Measurements from ENCODE around the gene RAB3C.

The RAB3C gene

GRCh38 chr5:58737671-58738070, 154.8 kb downstream of the RAB3C start:
- DNase-seq, result no peak

DNA sequence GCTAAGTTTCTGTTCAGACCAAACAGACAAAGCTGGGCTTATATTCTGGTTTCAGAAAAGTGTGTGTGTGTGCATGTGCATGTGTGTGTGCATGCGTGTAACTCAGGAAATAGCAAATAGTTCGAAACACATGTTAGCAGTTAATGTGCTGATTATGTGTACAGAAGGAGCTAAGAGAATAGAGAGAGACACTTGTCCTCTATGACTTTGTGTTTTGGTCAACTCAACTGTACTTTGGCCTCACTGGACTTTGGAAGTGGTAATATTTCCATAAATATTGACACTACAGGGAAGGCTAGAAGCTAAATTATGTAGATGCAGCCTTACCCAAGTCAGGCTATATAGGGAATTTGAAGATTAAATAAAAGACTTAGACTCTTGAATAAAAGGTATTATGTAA, 155.5 kb downstream of the RAB3C start:
- DNase-seq, result no peak

- DNase-seq, result no peak
Observed at GRCh38 chr5:58739051-58739450, 156.2 kb downstream of the RAB3C start.

DNA sequence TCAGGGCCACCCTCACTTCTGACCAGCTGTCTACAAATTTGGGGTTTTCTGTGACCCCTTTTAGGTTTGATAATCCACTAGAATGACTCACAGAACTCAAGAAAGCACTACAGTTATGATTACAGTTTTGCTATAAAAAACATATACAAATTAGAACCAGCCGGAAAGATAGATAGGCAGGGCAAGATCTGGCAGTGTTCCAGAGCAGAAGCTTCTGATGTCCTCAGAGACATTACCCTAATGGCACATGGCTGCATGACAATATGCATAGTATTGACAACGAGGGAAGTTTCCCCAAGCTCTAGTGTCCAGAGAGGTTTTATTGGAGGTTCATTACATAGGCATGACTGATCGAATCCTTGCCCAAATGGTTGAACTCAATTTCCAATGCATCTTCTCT, 158.1 kb downstream of the RAB3C start:
- DNase-seq, result no peak

DNA sequence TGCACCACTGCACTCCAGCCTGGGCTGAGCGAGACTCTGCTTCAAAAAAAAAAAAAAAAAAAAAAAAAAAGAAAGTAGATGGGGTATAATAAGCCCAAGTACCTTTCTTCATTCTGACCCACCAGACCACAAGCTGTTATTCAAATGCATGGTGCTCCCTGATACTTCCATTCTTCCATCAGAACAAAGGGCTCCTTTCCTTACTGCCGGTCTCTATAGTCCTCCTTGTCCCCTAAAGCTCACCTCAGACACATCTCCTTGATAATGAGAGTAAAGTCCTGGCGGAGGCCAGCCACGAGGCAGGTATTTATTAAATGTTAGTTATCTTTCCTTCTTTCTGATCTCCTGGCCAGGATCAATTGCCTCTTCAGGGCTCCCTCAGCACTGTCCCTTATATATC, 162.5 kb downstream of the RAB3C start:
- no peak for DNase-seq

DNA sequence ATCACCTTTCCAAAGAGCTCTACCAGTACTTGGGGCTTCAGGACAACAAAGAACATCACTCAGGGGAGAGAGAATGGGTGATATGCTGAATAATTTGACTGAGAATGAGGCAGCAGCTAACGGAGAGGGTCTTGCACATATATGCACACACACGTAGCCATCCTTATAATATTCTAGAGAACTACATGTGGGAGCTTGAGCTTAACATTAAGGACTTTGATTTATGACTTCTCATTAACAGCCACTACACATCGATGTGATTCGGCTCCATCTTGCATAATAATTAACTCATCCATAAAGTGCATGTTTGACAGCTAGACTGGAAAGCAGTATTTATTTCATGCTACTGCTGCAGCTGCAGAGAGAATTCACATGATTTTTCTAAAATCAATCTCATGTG, 163.4 kb downstream of the RAB3C start:
- no peak for DNase-seq

GRCh38 chr5:58750036-58750435, 167.2 kb downstream of the RAB3C start:
- no peak for DNase-seq

DNA sequence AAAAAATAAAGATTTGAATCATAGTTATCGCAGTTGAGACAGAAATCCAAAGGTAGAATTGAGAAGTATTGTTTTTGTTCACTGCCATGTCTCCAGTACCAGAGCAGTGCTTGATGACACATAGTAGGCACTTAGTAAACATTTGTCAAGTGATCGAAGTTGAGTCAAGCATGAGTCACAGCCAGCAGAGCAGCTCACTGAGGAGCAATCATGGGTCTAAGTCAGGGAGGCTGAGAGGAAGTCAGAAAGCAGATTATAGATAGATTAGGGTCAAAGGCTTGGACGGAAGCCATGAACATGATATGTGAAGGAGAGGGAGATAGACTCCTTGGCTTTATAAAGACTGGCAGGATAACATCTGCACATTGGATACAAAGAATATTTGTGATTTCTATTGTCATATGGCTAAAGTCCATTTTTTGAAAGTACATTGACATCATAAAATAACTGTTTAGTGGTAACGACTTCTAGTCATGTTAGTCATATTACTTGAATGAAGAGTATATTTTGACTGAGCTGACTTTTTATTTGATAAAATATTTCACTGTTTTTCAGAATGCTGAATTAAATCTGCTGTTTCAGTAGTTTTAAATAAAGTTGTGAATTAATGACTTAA, 168.5 kb downstream of the RAB3C start:
- peak in 1 of 2 experiments; percentile 35 for DNase-seq

- DNase-seq, result no peak
Observed at GRCh38 chr5:58752104-58752503, 169.2 kb downstream of the RAB3C start.

DNA sequence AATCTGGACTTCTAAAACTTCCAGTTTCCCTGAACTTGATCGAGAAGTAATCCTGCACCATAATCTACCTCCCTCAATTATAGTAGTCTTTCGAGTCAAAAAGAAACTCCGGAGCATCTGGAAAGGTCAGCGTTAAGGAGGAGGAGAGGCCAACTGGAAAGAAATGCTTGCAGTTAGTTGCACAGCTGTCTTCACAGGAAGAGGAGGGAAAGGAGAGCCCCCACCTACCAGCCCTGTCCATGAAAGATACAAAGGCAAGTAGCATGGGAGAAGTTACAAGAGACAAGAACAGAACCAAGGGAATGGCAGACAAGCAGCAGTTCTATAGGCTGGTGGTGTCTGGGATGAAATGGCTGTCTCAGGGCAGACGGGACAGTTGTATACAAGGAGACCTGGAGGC, 170.6 kb downstream of the RAB3C start:
- DNase-seq, result no peak

- no peak for DNase-seq
Observed at GRCh38 chr5:58754250-58754649, 171.4 kb downstream of the RAB3C start.

DNA sequence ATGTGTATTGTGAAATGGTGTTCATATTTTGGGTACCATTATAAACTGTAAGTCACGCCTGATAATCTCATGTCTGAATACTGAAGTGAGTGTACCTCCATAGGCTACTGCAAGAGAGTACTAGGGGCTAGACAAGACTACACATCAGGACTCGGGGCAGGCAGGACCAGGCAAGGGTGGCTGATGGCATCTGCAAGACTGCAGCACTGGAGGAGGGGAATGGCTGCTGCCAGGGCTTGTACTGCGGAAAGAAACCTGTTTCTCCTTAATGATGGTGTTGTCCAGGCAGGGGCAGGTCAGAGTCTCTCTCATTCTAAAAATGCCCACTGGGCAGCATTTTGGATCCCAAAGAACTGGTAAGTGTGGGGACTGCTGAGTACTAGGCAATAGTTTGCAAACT, 172.5 kb downstream of the RAB3C start:
- DNase-seq, result no peak

GRCh38 chr5:58759745-58760144, 176.9 kb downstream of the RAB3C start:
- DNase-seq, result no peak

DNA sequence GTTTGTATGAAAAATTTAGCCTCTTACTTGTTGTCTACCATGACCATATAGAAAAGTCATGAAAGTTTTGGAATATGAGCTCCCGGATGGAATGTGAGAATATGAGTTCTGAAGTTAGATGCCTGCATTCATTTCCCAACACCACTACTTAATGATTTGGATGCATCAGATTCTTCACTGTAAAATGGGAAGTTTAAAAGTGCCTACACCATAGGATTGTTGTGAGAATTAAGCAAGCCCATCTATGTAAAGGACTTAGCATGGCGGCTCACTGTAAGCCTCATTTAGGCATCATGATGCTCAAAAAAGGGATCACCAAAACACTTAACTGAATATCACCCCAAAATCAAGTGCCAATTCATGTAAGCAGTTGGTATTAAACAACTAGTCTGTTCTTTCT, 177.3 kb downstream of the RAB3C start:
- DNase-seq, result no peak

GRCh38 chr5:58761407-58761806, 178.5 kb downstream of the RAB3C start:
- DNase-seq, result no peak

DNA sequence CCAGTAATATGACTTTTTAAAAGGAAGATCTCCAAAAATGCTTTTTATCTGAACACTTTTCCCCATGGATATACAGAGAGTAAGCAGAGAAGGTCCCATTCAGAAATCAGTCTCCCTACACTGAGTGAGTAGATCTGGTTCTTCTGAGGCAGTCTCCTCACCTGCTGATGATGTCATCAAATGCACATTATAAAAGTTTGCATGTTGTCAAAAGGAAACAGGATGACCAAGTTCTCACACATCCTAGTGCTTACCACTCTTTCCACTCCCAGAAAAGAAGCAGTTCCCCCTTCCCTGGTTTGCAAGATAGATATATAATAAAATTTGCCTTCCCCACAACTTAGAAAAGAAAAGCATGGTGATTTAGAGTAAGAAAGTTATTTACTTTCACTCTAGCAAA, 180.5 kb downstream of the RAB3C start:
- DNase-seq, result no peak

GRCh38 chr5:58764199-58764598, 181.3 kb downstream of the RAB3C start:
- no peak for DNase-seq

DNA sequence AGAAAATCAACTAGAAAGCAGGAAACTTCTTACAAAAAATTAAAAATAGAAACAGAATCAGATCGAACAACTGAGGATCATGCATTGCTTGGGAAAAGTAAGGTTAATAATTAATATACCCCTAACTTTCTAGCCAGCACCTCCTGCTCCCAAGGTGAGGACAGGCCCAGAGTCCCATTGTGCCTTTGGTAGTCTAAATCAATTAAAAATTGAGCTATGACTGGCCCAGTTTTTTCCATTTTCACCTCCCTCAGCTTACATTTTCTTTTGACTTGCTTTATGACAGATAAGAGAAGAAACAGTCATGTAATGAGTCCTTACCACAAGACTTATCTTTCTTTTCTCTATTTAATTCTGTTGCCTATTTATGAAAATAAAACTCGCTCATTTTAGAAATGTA, 182.2 kb downstream of the RAB3C start:
- DNase-seq, result no peak

- no peak for DNase-seq
Observed at GRCh38 chr5:58767104-58767503, 184.2 kb downstream of the RAB3C start.

- DNase-seq, result no peak
Observed at GRCh38 chr5:58770136-58770535, 187.3 kb downstream of the RAB3C start.

DNA sequence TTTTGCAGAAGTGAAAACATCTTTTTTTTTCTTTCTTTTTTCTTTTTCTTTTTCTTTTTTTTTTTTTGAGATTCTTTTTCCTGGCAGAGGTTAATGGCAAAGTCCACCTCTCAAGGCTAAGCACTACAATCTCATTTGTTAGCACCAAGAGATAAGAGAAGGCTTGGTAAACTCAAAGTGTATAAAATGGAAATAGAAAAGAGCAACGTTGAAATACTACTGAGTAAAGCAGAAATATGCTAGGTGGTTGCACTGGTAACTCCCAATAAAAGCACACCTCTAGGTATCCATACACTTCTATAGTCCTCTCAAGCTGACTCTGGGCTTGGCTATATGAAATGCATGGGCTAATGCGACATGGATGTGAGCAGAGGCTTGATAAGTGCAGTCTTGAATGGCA, 188.9 kb downstream of the RAB3C start:
- no peak for DNase-seq

DNA sequence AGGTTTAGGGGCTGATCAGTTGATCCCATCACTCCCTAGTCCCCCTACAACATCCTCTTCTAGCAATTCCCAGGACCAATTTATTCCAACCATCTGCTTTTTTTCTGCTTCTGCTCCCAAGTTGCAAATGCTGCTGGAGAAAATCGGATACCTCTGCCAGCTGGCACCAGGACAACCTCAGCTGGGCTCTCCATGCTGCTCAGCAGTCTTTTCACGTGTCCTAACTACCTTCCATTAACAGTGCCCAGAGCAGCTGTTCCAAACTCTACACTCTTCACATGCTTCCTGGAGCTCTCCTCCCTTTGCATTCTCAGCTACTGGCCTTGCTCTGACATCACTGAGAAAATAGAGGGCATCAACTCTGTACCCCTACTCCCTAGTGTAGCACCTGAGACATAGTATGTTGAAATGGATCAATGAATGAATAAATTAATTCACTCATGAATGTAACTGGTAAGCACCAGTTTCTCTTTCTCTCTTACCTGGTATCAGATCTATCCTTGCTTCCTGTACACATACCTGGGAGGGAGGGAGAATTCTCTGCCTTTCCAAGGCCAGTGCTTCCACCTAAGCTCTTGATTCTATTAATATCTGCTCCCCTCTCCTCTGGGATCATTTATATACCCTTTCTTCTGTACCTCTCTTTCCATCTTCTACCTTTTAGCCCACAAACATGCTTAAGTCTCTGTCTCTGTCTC, 191.0 kb downstream of the RAB3C start:
- DNase-seq, result no peak

- DNase-seq, result no peak
Observed at GRCh38 chr5:58774937-58775336, 192.1 kb downstream of the RAB3C start.

DNA sequence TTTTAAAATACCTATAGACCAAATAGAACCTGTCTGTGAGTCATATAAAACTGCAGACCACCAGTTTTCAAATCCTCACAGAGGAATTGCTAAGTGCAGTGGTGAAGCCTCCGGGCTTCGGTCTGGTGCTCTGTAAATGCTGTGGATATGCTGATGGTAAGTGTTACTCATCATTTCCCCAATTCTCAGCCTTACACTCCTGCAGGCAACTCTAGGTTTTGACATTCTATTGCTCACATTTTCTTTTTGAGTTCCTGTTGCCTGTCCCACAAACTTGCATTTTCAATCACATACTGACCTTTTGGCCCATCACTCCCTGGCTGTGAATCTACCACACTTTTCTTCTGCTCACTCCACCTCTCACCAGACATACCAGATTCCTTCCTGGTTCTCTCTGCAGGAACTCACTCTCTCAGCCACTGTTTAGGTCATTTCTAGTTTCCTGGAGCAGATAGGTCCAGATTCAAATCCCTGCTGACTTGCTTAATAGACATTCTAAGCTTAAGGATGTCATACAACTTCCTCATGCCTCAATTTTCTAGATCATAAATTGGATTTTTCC, 192.9 kb downstream of the RAB3C start:
- DNase-seq, result no peak

GRCh38 chr5:58776559-58776958, 193.7 kb downstream of the RAB3C start:
- no peak for DNase-seq
